ENCODE measurements around the gene KLHL42. TPM values are rescaled to one million over a fixed set of nuclear protein-coding genes. Genes with fewer than 3 reads are reported as not detected.
A peak's percentile ranks its signal among the peaks of the same experiment; 100 is the strongest.

The KLHL42 gene
- total and polyA plus RNA-seq, 9 of the 15 experiments (the other 6 are each of a cell fraction or from before 2014, with no cell fraction given) = 1.5 to 11.8 (median 9.6) TPM

- TF ChIP-seq, protein P1, sequence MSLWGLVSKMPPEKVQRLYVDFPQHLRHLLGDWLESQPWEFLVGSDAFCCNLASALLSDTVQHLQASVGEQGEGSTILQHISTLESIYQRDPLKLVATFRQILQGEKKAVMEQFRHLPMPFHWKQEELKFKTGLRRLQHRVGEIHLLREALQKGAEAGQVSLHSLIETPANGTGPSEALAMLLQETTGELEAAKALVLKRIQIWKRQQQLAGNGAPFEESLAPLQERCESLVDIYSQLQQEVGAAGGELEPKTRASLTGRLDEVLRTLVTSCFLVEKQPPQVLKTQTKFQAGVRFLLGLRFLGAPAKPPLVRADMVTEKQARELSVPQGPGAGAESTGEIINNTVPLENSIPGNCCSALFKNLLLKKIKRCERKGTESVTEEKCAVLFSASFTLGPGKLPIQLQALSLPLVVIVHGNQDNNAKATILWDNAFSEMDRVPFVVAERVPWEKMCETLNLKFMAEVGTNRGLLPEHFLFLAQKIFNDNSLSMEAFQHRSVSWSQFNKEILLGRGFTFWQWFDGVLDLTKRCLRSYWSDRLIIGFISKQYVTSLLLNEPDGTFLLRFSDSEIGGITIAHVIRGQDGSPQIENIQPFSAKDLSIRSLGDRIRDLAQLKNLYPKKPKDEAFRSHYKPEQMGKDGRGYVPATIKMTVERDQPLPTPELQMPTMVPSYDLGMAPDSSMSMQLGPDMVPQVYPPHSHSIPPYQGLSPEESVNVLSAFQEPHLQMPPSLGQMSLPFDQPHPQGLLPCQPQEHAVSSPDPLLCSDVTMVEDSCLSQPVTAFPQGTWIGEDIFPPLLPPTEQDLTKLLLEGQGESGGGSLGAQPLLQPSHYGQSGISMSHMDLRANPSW (CRISPR knock-in tag; IDR thresholded peaks at IDR 0.05) = no peak
- TF ChIP-seq, protein P2, sequence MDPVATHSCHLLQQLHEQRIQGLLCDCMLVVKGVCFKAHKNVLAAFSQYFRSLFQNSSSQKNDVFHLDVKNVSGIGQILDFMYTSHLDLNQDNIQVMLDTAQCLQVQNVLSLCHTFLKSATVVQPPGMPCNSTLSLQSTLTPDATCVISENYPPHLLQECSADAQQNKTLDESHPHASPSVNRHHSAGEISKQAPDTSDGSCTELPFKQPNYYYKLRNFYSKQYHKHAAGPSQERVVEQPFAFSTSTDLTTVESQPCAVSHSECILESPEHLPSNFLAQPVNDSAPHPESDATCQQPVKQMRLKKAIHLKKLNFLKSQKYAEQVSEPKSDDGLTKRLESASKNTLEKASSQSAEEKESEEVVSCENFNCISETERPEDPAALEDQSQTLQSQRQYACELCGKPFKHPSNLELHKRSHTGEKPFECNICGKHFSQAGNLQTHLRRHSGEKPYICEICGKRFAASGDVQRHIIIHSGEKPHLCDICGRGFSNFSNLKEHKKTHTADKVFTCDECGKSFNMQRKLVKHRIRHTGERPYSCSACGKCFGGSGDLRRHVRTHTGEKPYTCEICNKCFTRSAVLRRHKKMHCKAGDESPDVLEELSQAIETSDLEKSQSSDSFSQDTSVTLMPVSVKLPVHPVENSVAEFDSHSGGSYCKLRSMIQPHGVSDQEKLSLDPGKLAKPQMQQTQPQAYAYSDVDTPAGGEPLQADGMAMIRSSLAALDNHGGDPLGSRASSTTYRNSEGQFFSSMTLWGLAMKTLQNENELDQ (CRISPR knock-in tag; IDR thresholded peaks at IDR 0.05; ENCODE audit: borderline replicate concordance) = no peak
- TF ChIP-seq ARHGAP35 (IDR thresholded peaks at IDR 0.05; ENCODE audit: partially characterized antibody) (no peak), PHTF2 (CRISPR knock-in tag; IDR thresholded peaks at IDR 0.05) (no peak), CEBPZ (IDR thresholded peaks at IDR 0.05; ENCODE audit: borderline replicate concordance, low read depth, low read length) (no peak), CXXC5 (CRISPR knock-in tag; IDR thresholded peaks at IDR 0.05) (no peak), HNRNPH1 (optimal IDR thresholded peaks at IDR 0.05; ENCODE audit: low read depth, low read length) (no peak), ZBTB17 (CRISPR knock-in tag; IDR thresholded peaks at IDR 0.05) (no peak), ATF7 (IDR thresholded peaks at IDR 0.05) (no peak), ILK (tag; IDR thresholded peaks at IDR 0.05; ENCODE audit: borderline replicate concordance, low read depth) (no peak), POLR2AphosphoS2 (IDR thresholded peaks at IDR 0.05; ENCODE audit: low read length) (no peak), ETS2 (tag; IDR thresholded peaks at IDR 0.05; ENCODE audit: borderline replicate concordance, poor library complexity, severe bottlenecking) (no peak), NFIC (IDR thresholded peaks at IDR 0.05) (0 out of 2 replicates have a peak, but pooled peaks have one; percentile 7), SP1 (CRISPR knock-in tag; IDR thresholded peaks at IDR 0.05) (peak; percentile 45; the same call in 1 of the 2 replicates), TCF7L2 (IDR thresholded peaks at IDR 0.05; ENCODE audit: low read depth, low read length) (no peak), GTF2B (IDR thresholded peaks at IDR 0.05; ENCODE audit: extremely low read depth, insufficient read length) (no peak), MXD1 (CRISPR knock-in tag; IDR thresholded peaks at IDR 0.05; ENCODE audit: borderline replicate concordance, poor library complexity, severe bottlenecking) (no peak)
Observed at GRCh38 chr12:27780612-27781408, 777 bp downstream of the KLHL42 start (continued).

All from K562 (cell line).